GM12874 (cell line): ENCODE data around the gene MTERF4.

ENCODE experiments used
- TF ChIP-seq, protein P1 (sequence below): IDR thresholded peaks from 2 replicates; pipeline ENCODE4 v1.5.1; 2011; ENCODE audit warnings: low read depth, mild to moderate bottlenecking, control low read depth, low read length, moderate library complexity; ENCODE audit not compliant: insufficient read depth

Gene MTERF4

DNA sequence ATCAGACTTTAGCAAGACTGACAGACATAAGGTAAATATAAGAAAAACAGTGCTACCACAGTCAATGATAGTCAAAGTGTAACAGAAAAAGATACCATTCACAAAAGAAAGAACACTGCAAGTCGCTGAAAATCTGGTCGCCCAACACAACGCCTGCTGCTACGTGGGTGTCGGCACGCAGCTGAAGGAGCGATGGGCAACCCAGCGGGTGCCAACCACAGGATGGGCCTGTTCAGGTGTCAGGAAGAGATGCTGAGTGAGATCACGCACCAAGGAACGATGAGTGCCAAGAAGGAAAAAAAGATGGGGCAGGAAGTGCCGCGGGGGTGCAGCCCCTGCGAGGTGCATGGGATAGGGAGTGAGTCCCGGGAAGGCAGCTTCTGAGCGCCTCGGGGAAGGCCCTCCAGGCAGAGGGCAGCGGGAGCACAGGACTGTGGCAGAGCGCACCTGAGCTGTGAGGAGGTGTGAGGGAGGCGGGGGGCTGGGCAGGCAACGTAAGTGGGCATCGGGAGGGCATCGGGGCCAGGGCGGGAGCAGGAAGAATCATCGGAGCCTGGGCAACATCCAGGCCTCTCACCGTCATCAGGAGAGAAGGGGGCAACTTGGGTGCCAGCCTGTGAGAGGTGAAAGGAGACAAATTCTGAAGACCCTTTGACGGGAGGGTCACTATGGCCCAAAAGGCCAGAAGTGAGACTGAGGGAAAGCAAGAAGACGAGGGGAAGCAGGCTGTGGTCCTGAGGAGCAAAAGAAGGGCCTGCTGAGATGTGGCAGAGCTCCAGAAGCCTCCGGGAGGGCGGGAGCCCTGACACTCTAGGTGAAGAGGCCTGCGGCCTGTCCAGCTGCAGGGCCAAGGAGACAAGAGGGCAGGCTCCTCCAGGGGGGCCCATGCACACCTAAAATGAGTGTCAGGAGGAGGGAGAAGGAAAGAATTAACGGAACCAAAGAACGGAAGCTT, 14.8 kb upstream of the MTERF4 start:
- TF ChIP-seq, protein P1, sequence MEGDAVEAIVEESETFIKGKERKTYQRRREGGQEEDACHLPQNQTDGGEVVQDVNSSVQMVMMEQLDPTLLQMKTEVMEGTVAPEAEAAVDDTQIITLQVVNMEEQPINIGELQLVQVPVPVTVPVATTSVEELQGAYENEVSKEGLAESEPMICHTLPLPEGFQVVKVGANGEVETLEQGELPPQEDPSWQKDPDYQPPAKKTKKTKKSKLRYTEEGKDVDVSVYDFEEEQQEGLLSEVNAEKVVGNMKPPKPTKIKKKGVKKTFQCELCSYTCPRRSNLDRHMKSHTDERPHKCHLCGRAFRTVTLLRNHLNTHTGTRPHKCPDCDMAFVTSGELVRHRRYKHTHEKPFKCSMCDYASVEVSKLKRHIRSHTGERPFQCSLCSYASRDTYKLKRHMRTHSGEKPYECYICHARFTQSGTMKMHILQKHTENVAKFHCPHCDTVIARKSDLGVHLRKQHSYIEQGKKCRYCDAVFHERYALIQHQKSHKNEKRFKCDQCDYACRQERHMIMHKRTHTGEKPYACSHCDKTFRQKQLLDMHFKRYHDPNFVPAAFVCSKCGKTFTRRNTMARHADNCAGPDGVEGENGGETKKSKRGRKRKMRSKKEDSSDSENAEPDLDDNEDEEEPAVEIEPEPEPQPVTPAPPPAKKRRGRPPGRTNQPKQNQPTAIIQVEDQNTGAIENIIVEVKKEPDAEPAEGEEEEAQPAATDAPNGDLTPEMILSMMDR, result no peak

DNA sequence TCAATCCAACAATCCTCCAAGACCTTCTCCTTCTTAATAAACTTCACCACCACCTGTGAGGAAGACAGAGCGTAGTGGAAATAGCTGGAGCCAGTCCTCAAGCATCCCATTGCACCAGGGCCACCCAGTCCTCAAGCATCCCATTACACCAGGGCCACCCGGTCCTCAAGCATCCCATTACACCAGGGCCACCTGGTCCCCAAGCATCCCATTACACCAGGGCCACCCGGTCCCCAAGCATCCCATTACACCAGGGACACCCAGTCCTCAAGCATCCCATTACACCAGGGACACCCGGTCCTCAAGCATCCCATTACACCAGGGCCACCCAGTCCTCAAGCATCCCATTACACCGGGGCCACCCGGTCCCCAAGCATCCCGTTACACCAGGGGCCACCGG, 13.3 kb upstream of the MTERF4 start:
- TF ChIP-seq, protein P1, result no peak

- TF ChIP-seq, protein P1, result no peak
Observed at GRCh38 chr2:241114836-241115235, 12.7 kb upstream of the MTERF4 start.

- TF ChIP-seq, protein P1, result no peak
Observed at GRCh38 chr2:241112592-241112991, 10.5 kb upstream of the MTERF4 start.

DNA sequence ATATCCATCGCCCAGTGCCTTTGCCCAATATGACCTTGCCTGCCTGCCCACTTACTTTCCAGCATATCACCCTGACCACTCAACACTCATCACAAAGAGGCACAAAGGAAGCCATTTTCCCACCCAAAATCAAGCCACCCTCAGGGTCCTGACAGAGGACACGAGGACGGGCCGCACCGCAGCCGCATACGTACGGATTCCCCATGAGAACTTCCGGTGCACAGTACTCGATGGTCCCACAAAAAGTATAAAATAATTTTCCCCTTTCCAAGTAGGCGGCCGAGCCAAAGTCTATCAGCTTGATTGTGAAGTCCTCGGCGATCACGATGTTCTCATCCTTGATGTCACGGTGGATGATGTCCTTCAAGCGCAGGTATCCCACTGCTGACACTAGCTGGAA, 10.0 kb upstream of the MTERF4 start:
- TF ChIP-seq, protein P1, result no peak

DNA sequence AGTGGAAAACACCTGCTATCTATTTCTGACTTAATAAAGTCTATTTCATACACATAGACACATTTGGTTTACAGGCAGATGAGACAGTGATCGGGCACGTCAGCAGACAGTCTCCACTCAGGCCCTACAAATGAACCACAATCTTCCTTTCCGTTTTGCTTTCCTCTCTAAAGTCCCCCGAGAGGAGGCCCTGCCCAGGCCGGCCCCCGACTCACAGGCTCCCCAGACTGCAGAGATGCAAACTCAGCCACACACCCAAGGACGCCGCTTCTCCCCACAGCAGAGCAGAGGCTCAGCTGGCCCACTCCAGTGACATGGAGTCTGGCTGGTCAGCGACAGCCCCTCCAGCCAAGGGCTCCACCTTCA, 9.3 kb upstream of the MTERF4 start:
- TF ChIP-seq, protein P1, result no peak

- TF ChIP-seq, protein P1, result no peak
Observed at GRCh38 chr2:241110607-241111439, 8.7 kb upstream of the MTERF4 start.
